AG10803 (cell line): ENCODE results near the gene MYH16.
"Not testable (repeated sequence)": the region's sequence is repeated elsewhere in the genome, so short reads cannot be mapped to it uniquely, and the experiment has no call there.

Experiments used
- DNase-seq: peaks from one replicate; pipeline ENCODE4 v3.0.0; 2010; ENCODE audit warnings: low read depth
- H3K4me3 ChIP-seq: 2 replicates; pipeline ENCODE4 v1.5.1; 2011; ENCODE audit warnings: mild to moderate bottlenecking, low read length, control low read depth
- CTCF ChIP-seq: conservative IDR thresholded peaks from 2 replicates; pipeline ENCODE4 v1.5.1; 2011; ENCODE audit warnings: mild to moderate bottlenecking, low read length, control low read depth, inconsistent platforms

The MYH16 gene

GRCh38 chr7:99275496-99275895, 2.9 kb downstream of the MYH16 start:
- no peak for TF ChIP-seq CTCF
- DNase-seq, result no peak
- no peak overlapping the region for H3K4me3 ChIP-seq

GRCh38 chr7:99278180-99278579, 5.5 kb downstream of the MYH16 start:
- no peak overlapping the region for H3K4me3 ChIP-seq
- no peak for DNase-seq
- TF ChIP-seq CTCF, result no peak

- not testable (repeated sequence) for DNase-seq, H3K4me3 ChIP-seq
Measured at GRCh38 chr7:99284165-99284564, 11.5 kb downstream of the MYH16 start.

GRCh38 chr7:99287779-99288534, 15.3 kb downstream of the MYH16 start:
- no peak for TF ChIP-seq CTCF

GRCh38 chr7:99289185-99289584, 16.5 kb downstream of the MYH16 start:
- no peak overlapping the region for H3K4me3 ChIP-seq
- no peak for DNase-seq
- TF ChIP-seq CTCF, result no peak

More at GRCh38 chr7:99287779-99288534, 15.3 kb downstream of the MYH16 start:
- DNase-seq, result no peak
- H3K4me3 ChIP-seq, result no peak overlapping the region

GRCh38 chr7:99290148-99290547, 17.5 kb downstream of the MYH16 start:
- not testable (repeated sequence) for DNase-seq, H3K4me3 ChIP-seq

- DNase-seq, result no peak
- H3K4me3 ChIP-seq, result no peak overlapping the region
- no peak for TF ChIP-seq CTCF
Measured at GRCh38 chr7:99290980-99291607, 18.5 kb downstream of the MYH16 start.

- no peak for TF ChIP-seq CTCF
- DNase-seq, result no peak
- H3K4me3 ChIP-seq, result no peak overlapping the region
Measured at GRCh38 chr7:99292127-99292526, 19.5 kb downstream of the MYH16 start.
